Mammary epithelial cell (primary cell): ENCODE data around the gene SPAG6.

Experiments used
- CTCF ChIP-seq, 2 donors: IDR thresholded peaks in 1 of 2; conservative IDR thresholded peaks in 1 of 2; 2 replicates each; pipeline ENCODE4 v1.5.1; 2011 to 2012; ENCODE audit warnings: inconsistent platforms in 2 of 2, low read length in 2 of 2, mild to moderate bottlenecking in 2 of 2, control low read depth in 1 of 2, low read depth in 1 of 2; ENCODE audit not compliant: insufficient read depth in 1 of 2; ENCODE audit errors: extremely low read depth in 1 of 2
- EZH2 ChIP-seq: IDR thresholded peaks from 2 replicates; pipeline ENCODE4 v1.6.1; 2012; ENCODE audit warnings: low read length, inconsistent platforms, borderline replicate concordance

DNA sequence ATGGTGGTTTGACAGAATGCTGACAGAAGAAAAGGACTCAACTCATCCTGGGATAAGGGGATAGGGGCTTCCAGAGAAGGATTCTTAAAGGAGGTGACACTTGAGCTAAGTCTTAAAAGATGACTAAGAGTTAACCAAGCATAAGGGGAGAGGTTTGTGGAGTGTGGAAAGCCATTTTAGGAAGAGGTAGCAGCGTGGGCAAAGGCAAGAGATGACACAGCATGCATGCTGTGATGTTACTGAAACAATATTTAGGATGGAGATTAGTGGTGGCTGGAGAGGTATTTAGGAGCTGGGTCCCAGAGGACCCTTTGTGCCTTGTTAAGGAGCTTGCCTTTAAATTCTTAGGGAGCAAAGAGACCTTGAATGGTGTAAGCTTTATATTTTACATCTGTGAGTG, 65.1 kb downstream of the SPAG6 start:
- TF ChIP-seq CTCF (conservative IDR thresholded peaks at IDR 0.05 in 1 of 2, IDR thresholded peaks at IDR 0.05 in 1 of 2; ENCODE audit: extremely low read depth in 1 of 2, insufficient read depth in 1 of 2, low read depth in 1 of 2, low read length in 2 of 2) (no peak), EZH2 (no peak)
